Mesendoderm (in vitro differentiated cells): ENCODE measurements around the gene IGSF9. TPM values are rescaled to one million over a fixed set of nuclear protein-coding genes. Genes with fewer than 3 reads are reported as not detected.
A peak's percentile ranks its signal among the peaks of the same experiment; 100 is the strongest.

Source experiments
- DNase-seq: peaks from one replicate; pipeline ENCODE4 v3.0.0; 2013
- H2AK5ac ChIP-seq: 2 replicates; pipeline ENCODE4 v1.6.1; 2013; ENCODE audit warnings: low read length, inconsistent platforms
- H2BK120ac ChIP-seq: 2 replicates; pipeline ENCODE4 v1.6.1; 2013; ENCODE audit warnings: low read depth, mild to moderate bottlenecking, low read length, moderate library complexity, mixed read lengths
- H2BK15ac ChIP-seq: replicated peaks from 2 replicates; pipeline ENCODE4 v1.6.1; 2013; ENCODE audit warnings: low read depth, mild to moderate bottlenecking, moderate library complexity
- H2BK5ac ChIP-seq: 2 replicates; pipeline ENCODE4 v1.6.1; 2013; ENCODE audit warnings: low read length, inconsistent platforms
- H3K18ac ChIP-seq: 2 replicates; pipeline ENCODE4 v1.6.1; 2013; ENCODE audit warnings: mild to moderate bottlenecking, low read length, mixed read lengths
- H3K23ac ChIP-seq: one replicate; pipeline ENCODE4 v1.6.1; 2013; ENCODE audit warnings: low read length
- H3K27ac ChIP-seq: 2 replicates; pipeline ENCODE4 v1.5.1; 2013; ENCODE audit warnings: low read depth, mild to moderate bottlenecking, inconsistent platforms, low read length, moderate library complexity
- H3K27me3 ChIP-seq: 2 replicates; pipeline ENCODE4 v1.6.1; 2013; ENCODE audit warnings: low read length, control low read depth, mild to moderate bottlenecking, inconsistent platforms; ENCODE audit not compliant: insufficient read depth, poor library complexity
- H3K36me3 ChIP-seq: 2 replicates; pipeline ENCODE4 v1.6.1; 2013; ENCODE audit warnings: low read length, inconsistent platforms; ENCODE audit not compliant: control insufficient read depth, insufficient read depth
- H3K4ac ChIP-seq: one replicate; pipeline ENCODE4 v1.6.1; 2013; ENCODE audit warnings: low read depth, mild to moderate bottlenecking, low read length, moderate library complexity
- H3K4me1 ChIP-seq: 2 replicates; pipeline ENCODE4 v1.6.1; 2013; ENCODE audit warnings: low read depth, low read length, inconsistent platforms; ENCODE audit not compliant: control insufficient read depth
- H3K4me2 ChIP-seq: 2 replicates; pipeline ENCODE4 v1.6.1; 2013; ENCODE audit warnings: low read length
- H3K4me3 ChIP-seq: 2 replicates; pipeline ENCODE4 v1.5.1; 2013; ENCODE audit warnings: mild to moderate bottlenecking, low read length
- H3K56ac ChIP-seq: one replicate; pipeline ENCODE4 v1.6.1; 2013; ENCODE audit warnings: low read length
- H3K79me1 ChIP-seq: 2 replicates; pipeline ENCODE4 v1.6.1; 2013; ENCODE audit warnings: low read length, inconsistent platforms
- H3K79me2 ChIP-seq: 2 replicates; pipeline ENCODE4 v1.6.1; 2013; ENCODE audit warnings: mild to moderate bottlenecking, low read length; ENCODE audit not compliant: control insufficient read depth, insufficient read depth
- H3K9ac ChIP-seq: 2 replicates; pipeline ENCODE4 v1.6.1; 2013; ENCODE audit warnings: low read length, inconsistent platforms
- H4K5ac ChIP-seq: one replicate; pipeline ENCODE4 v1.6.1; 2013; ENCODE audit warnings: low read length
- H4K8ac ChIP-seq: one replicate; pipeline ENCODE4 v1.6.1; 2013; ENCODE audit warnings: low read depth, mild to moderate bottlenecking, control low read depth, low read length, moderate library complexity
- WGBS: extraction: QIAGEN DNeasy Blood & Tissue Kit; methylation state at CpG from one replicate; pipeline ENCODE4 v1.1.7; 2013; ENCODE audit warnings: low lambda C conversion rate, missing lambda C conversion rate; ENCODE audit not compliant: insufficient coverage; ENCODE audit errors: extremely low coverage; 5-methylcytosine and 5-hydroxymethylcytosine counted together
- polyA plus RNA-seq, 2 experiments: library from polyadenylated mRNA; stranded (reverse); fragments of 200-250 nt; gene quantifications; one replicate each; pipeline ENCODE4 v1.2.3, GENCODE V29; 2013

Gene IGSF9, protein sequence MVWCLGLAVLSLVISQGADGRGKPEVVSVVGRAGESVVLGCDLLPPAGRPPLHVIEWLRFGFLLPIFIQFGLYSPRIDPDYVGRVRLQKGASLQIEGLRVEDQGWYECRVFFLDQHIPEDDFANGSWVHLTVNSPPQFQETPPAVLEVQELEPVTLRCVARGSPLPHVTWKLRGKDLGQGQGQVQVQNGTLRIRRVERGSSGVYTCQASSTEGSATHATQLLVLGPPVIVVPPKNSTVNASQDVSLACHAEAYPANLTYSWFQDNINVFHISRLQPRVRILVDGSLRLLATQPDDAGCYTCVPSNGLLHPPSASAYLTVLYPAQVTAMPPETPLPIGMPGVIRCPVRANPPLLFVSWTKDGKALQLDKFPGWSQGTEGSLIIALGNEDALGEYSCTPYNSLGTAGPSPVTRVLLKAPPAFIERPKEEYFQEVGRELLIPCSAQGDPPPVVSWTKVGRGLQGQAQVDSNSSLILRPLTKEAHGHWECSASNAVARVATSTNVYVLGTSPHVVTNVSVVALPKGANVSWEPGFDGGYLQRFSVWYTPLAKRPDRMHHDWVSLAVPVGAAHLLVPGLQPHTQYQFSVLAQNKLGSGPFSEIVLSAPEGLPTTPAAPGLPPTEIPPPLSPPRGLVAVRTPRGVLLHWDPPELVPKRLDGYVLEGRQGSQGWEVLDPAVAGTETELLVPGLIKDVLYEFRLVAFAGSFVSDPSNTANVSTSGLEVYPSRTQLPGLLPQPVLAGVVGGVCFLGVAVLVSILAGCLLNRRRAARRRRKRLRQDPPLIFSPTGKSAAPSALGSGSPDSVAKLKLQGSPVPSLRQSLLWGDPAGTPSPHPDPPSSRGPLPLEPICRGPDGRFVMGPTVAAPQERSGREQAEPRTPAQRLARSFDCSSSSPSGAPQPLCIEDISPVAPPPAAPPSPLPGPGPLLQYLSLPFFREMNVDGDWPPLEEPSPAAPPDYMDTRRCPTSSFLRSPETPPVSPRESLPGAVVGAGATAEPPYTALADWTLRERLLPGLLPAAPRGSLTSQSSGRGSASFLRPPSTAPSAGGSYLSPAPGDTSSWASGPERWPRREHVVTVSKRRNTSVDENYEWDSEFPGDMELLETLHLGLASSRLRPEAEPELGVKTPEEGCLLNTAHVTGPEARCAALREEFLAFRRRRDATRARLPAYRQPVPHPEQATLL
- 10.4 TPM for polyA plus RNA-seq (2013, experiment 1 of 2)
- 10.1 TPM for polyA plus RNA-seq (2013, experiment 2 of 2)

DNA sequence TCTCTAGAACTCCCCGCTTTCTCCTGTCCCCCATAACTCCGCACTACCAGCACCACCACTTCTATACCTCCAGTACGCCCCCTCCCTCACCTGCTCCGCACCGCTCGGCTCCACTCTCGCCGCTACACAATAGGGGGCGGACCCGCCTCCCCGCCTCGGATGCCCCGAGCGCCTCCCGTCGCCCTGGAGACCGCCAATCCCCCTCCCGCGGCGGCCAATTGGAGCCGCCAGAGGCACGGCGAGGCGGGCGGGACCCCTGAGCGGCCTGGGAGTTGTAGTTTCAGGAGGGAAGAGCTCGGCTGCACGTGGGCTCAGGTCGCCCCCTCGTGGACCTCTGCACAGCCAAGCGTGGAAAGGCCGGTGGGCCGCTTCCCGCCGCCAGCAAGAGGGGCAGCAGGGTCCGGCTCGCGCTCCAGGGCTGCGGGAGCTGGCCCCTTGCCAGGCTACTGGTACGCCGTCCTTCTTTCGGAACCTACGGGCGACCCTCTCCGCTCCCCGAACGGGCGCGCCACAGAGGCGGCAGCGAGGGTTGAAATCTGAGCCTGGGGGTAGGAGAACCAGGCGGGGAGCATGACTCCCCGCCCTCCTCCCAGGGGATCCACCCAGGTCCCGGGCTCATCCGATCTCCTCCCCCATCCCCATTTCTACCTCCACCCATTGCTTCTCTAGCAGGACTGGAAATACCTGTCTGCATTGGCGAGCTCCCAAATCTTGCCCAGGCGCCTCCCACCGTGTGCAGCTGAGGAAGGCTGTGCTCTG lies at the start of gene IGSF9:
Gene IGSF9, minus strand, starts transcription at position 131 of the 759 bp plus-strand sequence. CDS start 2,159 bp downstream, outside the sequence.
- Histone ChIP-seq H3K4ac (no peak within 1 kb of the TSS), H3K27me3 (no peaks in the 10 kb centered on the region), H4K8ac (no peak within 1 kb of the TSS), H3K56ac (peak within 1 kb of the TSS; percentile 94), H3K36me3 (no peaks in the 10 kb centered on the region), H3K27ac (no peak within 1 kb of the TSS), H2BK120ac (no peak within 1 kb of the TSS), H3K23ac (peak within 1 kb of the TSS; percentile 74), H2BK5ac (peak within 1 kb of the TSS; percentile 58), H2AK5ac (peak within 1 kb of the TSS; percentile 51), H3K18ac (peak within 1 kb of the TSS; percentile 33), H2BK15ac (no peak within 1 kb of the TSS), H3K4me2 (peak within 1 kb of the TSS; percentile 91), H3K9ac (peak within 1 kb of the TSS; percentile 79), H3K4me1 (peaks cover 6% of the 10 kb centered on the region), H3K4me3 (peak within 1 kb of the TSS; percentile 54), H3K79me1 (peaks cover 2% of the 10 kb centered on the region), H4K5ac (peak within 1 kb of the TSS; percentile 2), H3K79me2 (peaks cover 1% of the 10 kb centered on the region)
- peak; percentile 98 for DNase-seq
- no CpG with 5 or more reads among the region's 58 CpGs for WGBS

DNA sequence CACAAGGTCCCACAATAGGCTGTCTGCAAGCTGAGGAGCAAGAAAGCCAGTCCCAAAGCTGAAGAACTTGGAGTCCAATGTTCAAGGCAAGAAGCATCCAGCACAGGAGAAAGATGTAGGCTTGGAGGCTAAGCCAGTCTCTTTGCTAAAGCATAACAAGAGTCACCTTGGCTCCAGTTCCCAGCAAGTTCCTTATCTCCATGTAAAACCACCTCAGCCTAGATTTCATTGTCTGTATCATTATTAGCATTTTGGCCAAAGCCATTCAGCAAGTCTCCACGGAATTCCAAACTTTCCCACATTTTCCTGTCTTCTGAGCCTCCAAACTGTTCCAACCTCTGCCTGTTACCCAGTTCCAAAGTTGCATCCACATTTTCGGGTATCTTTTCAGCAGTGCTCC lies 49.5 kb upstream of the IGSF9 start:
- no peak overlapping the region for H3K4ac ChIP-seq
- no peak overlapping the region for H2BK15ac ChIP-seq
- DNase-seq, result no peak
- no peak overlapping the region for H3K9ac ChIP-seq
- no peaks in the 10 kb centered on the region for H3K79me1 ChIP-seq
- H3K27ac ChIP-seq, result no peak overlapping the region
- no peaks in the 10 kb centered on the region for H3K79me2 ChIP-seq
- no peak overlapping the region for H4K5ac ChIP-seq
- no peak overlapping the region for H3K18ac ChIP-seq
- no peaks in the 10 kb centered on the region for H3K36me3 ChIP-seq
- H2BK120ac ChIP-seq, result no peak overlapping the region
- no peak overlapping the region for H2BK5ac ChIP-seq
- H2AK5ac ChIP-seq, result no peak overlapping the region
- no peaks in the 10 kb centered on the region for H3K27me3 ChIP-seq
- no peak overlapping the region for H4K8ac ChIP-seq
- no peak overlapping the region for H3K56ac ChIP-seq
- H3K23ac ChIP-seq, result no peak overlapping the region
- H3K4me3 ChIP-seq, result no peak overlapping the region
- WGBS, result no CpG with 5 or more reads among the region's 2 CpGs
- H3K4me1 ChIP-seq, result no peaks in the 10 kb centered on the region
- H3K4me2 ChIP-seq, result no peak overlapping the region

DNA sequence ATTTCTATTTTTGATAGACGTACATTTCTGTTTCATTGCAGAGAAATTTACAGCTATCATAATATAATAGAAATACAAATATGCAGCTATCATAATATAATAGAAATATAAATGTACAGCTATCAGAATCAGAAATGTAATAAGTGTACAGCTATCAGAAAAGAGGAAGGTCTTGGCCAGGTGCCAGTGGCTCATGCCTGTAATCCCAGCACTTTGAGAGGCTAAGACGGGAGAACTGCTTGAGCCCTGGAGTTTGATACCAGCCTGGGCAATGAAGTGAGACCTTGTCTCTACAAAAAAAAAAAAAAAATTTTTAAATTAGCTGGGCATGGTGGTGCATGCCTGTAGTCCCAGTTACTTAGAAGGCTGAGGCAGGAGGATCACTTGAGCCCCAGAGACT lies 48.5 kb upstream of the IGSF9 start:
- no CpG with 5 or more reads among the region's 2 CpGs for WGBS
- H2BK5ac ChIP-seq, result no peak overlapping the region
- no peak overlapping the region for H2AK5ac ChIP-seq
- no peak overlapping the region for H3K18ac ChIP-seq
- H3K56ac ChIP-seq, result no peak overlapping the region
- no peak overlapping the region for H3K4me3 ChIP-seq
- no peak overlapping the region for H2BK15ac ChIP-seq
- no peaks in the 10 kb centered on the region for H3K79me1 ChIP-seq
- no peaks in the 10 kb centered on the region for H3K27me3 ChIP-seq
- H3K4me2 ChIP-seq, result no peak overlapping the region
- H3K4me1 ChIP-seq, result no peaks in the 10 kb centered on the region
- no peak overlapping the region for H3K9ac ChIP-seq
- H2BK120ac ChIP-seq, result no peak overlapping the region
- no peak overlapping the region for H3K27ac ChIP-seq
- no peak for DNase-seq
- no peak overlapping the region for H4K8ac ChIP-seq
- no peaks in the 10 kb centered on the region for H3K36me3 ChIP-seq
- no peak overlapping the region for H4K5ac ChIP-seq
- H3K23ac ChIP-seq, result no peak overlapping the region
- H3K4ac ChIP-seq, result no peak overlapping the region
- no peaks in the 10 kb centered on the region for H3K79me2 ChIP-seq

DNA sequence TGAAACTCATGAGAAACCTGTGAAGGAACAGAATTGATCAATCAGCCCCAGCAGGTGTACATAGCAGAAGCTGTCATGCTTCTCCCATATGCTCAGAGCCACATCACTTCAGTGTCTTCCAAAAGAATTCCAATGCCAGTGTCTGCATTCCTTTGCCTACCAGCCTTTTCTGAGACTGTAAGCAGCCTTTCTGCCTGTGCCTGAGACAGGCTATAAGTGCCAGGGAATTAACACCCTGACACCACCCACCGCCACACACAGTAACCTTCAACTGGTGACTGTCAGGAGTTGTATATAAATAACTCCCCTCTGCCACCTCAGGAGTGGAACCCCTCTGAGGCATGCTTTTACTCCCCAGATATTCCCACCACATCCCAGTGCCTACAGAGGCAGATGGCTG lies 46.7 kb upstream of the IGSF9 start:
- Histone ChIP-seq H2BK5ac (no peak overlapping the region), H2BK15ac (no peak overlapping the region), H2AK5ac (no peak overlapping the region), H3K36me3 (no peaks in the 10 kb centered on the region), H3K18ac (no peak overlapping the region), H3K79me1 (no peaks in the 10 kb centered on the region), H2BK120ac (no peak overlapping the region), H3K56ac (no peak overlapping the region), H4K5ac (no peak overlapping the region), H4K8ac (no peak overlapping the region), H3K27ac (no peak overlapping the region), H3K9ac (no peak overlapping the region), H3K79me2 (no peaks in the 10 kb centered on the region), H3K23ac (no peak overlapping the region), H3K4me2 (no peak overlapping the region), H3K4me1 (no peaks in the 10 kb centered on the region), H3K27me3 (no peaks in the 10 kb centered on the region), H3K4ac (no peak overlapping the region), H3K4me3 (no peak overlapping the region)
- WGBS, result no CpG with 5 or more reads among the region's 1 CpG
- DNase-seq, result peak; percentile 26

DNA sequence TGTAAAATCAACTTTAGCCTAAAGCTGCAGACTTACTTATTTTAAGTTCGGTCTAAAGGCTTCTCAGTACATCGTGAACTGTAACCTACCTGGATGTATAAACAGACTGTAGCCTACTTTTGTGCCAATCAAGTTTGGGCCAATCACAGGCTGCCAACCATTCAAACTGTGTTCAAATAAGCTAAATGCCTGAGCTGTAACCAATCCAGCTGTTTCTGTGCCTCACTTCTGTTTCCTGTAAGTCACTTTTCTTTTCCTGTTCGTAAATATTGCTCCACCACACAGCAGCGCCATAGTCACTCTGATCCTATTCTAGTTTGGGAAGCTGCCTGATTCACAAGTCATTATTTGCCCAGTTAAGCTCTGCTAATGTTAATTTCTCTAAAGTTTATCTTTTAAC lies 46.1 kb upstream of the IGSF9 start:
- Histone ChIP-seq H3K79me1 (no peaks in the 10 kb centered on the region), H3K4me1 (no peaks in the 10 kb centered on the region), H3K4me2 (no peak overlapping the region), H3K36me3 (no peaks in the 10 kb centered on the region), H3K4me3 (no peak overlapping the region), H3K56ac (no peak overlapping the region), H4K8ac (no peak overlapping the region), H2BK5ac (no peak overlapping the region), H3K79me2 (no peaks in the 10 kb centered on the region), H3K4ac (no peak overlapping the region), H4K5ac (no peak overlapping the region), H3K23ac (no peak overlapping the region), H2BK15ac (no peak overlapping the region), H3K27me3 (no peaks in the 10 kb centered on the region), H3K18ac (no peak overlapping the region), H2BK120ac (no peak overlapping the region), H3K9ac (no peak overlapping the region), H3K27ac (no peak overlapping the region), H2AK5ac (no peak overlapping the region)
- no peak for DNase-seq
- WGBS, result no CpG with 5 or more reads among the region's 4 CpGs
